ENCODE measurements around the gene LTA4H. TPM values are rescaled to one million over a fixed set of nuclear protein-coding genes. Genes with fewer than 3 reads are reported as not detected.

The LTA4H gene
- total and polyA plus RNA-seq, 10 of the 15 experiments (the other 5 are each of a cell fraction or from before 2014, with no cell fraction given), result 43.9 to 106 (median 47.3) TPM

DNA sequence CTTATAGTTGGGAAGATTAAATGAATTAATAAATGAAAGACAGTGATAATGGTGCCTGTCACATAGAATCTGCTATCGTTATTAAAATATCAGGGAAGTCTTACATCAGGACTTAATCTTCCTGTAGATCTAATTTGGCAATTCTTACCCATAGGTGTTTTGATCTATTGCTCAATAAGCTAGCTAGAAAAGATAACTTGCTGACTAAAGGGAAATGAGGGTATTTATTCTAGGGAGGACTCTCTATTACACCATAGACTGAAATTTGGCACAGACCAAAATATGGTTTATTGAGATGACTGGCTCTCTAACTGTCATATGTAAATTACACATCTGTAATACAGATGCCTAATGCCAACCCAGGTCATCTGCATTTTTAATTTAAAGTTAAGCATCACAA lies 50.7 kb downstream of the LTA4H start:
- ChIA-PET RAD21 (ENCODE audit: unreplicated experiment) (no interaction called here), SMC1A (ENCODE audit: uncharacterized antibody, unreplicated experiment) (no interaction called here), CTCF (interaction anchor here (1.7 kb wide), 1 partner anchor 14 kb away, joined by 7 read pairs; no protein-coding TSS in a partner anchor), POLR2A (interaction anchor here (0.6 kb wide), 1 partner anchor 913 kb away, joined by 4 read pairs; no protein-coding TSS in a partner anchor)
- no TSS peak for BruUV-seq (replicated peaks)
- WGBS (ENCODE audit: insufficient coverage, insufficient replicate concordance, low lambda C conversion rate, missing lambda C conversion rate), result 100% methylated on average over 1 of the region's 1 CpG
- intact Hi-C loops (cut with micrococcal nuclease; ENCODE audit: unreplicated experiment), result no loop called here
- Histone ChIP-seq H3K9me3 (replicated peaks; ENCODE audit: control insufficient read depth, insufficient read depth, low read length) (no peaks in the 10 kb centered on the region), H3K9ac (ENCODE audit: control insufficient read depth, insufficient read depth, low read length) (no peak overlapping the region), H3K79me2 (ENCODE audit: control insufficient read depth, insufficient read depth, low read length) (no peaks in the 10 kb centered on the region), H3K4me1 (ENCODE audit: control insufficient read depth, insufficient read depth, low read length) (no peaks in the 10 kb centered on the region), H3K4me3 (no peak overlapping the region), H2AFZ (ENCODE audit: control insufficient read depth, low read depth, low read length) (no peak overlapping the region), H3K36me3 (ENCODE audit: control insufficient read depth in 2 of 2, insufficient read depth in 2 of 2, low read length in 1 of 2) (no peaks in the 10 kb centered on the region), H4K20me1 (ENCODE audit: control insufficient read depth, insufficient read depth) (no peaks in the 10 kb centered on the region), H3K4me2 (ENCODE audit: control insufficient read depth, insufficient read depth) (no peak overlapping the region), H3K27ac (ENCODE audit: control insufficient read depth, insufficient read depth) (no peak overlapping the region), H3K27me3 (replicated peaks in 1 of 2; ENCODE audit: control insufficient read depth in 2 of 2, insufficient read depth in 2 of 2, low read length in 1 of 2) (peaks cover 0 to 1% of the 10 kb centered on the region in 2 experiments; a peak in 1 of 4 replicates)
- ATAC-seq (no peak), FAIRE-seq (no peak), DNase-seq (ENCODE audit: low read depth, low spot score) (no peak)
- in situ Hi-C loops (cut with MboI), result no loop called here
- TF ChIP-seq TCF3 (IDR thresholded peaks at IDR 0.05; ENCODE audit: borderline replicate concordance, insufficient read depth, low read depth, low read length) (no peak), NR2F1 (conservative IDR thresholded peaks at IDR 0.05) (no peak), EP300 (IDR thresholded peaks at IDR 0.05; ENCODE audit: borderline replicate concordance in 1 of 2, control insufficient read depth in 1 of 2, low read depth in 2 of 2, low read length in 2 of 2) (no peak), BHLHE40 (IDR thresholded peaks at IDR 0.05; ENCODE audit: borderline replicate concordance in 1 of 2, low read depth in 2 of 2, low read length in 1 of 2) (no peak), CHD2 (IDR thresholded peaks at IDR 0.05; ENCODE audit: borderline replicate concordance, low read depth, low read length) (no peak), SMAD1 (IDR thresholded peaks at IDR 0.05; ENCODE audit: low read depth, partially characterized antibody) (no peak), SUZ12 (IDR thresholded peaks at IDR 0.05; ENCODE audit: unreplicated experiment) (no peak), PAX8 (IDR thresholded peaks at IDR 0.05) (no peak), KLF5 (IDR thresholded peaks at IDR 0.05; ENCODE audit: partially characterized antibody) (no peak), ZNF384 (IDR thresholded peaks at IDR 0.05; ENCODE audit: borderline replicate concordance, low read depth, low read length) (no peak), STAT3 (IDR thresholded peaks at IDR 0.05; ENCODE audit: low read depth, low read length) (no peak), RB1 (IDR thresholded peaks at IDR 0.05; ENCODE audit: borderline replicate concordance) (no peak), MXI1 (IDR thresholded peaks at IDR 0.05; ENCODE audit: low read depth, low read length) (no peak), KDM1A (IDR thresholded peaks at IDR 0.05; ENCODE audit: borderline replicate concordance) (no peak), RELA (IDR thresholded peaks at IDR 0.05; ENCODE audit: borderline replicate concordance, partially characterized antibody) (no peak), HDAC6 (IDR thresholded peaks at IDR 0.05; ENCODE audit: unreplicated experiment) (no peak), STAT1 (conservative IDR thresholded peaks at IDR 0.05) (no peak)
- TF ChIP-seq, protein P1, sequence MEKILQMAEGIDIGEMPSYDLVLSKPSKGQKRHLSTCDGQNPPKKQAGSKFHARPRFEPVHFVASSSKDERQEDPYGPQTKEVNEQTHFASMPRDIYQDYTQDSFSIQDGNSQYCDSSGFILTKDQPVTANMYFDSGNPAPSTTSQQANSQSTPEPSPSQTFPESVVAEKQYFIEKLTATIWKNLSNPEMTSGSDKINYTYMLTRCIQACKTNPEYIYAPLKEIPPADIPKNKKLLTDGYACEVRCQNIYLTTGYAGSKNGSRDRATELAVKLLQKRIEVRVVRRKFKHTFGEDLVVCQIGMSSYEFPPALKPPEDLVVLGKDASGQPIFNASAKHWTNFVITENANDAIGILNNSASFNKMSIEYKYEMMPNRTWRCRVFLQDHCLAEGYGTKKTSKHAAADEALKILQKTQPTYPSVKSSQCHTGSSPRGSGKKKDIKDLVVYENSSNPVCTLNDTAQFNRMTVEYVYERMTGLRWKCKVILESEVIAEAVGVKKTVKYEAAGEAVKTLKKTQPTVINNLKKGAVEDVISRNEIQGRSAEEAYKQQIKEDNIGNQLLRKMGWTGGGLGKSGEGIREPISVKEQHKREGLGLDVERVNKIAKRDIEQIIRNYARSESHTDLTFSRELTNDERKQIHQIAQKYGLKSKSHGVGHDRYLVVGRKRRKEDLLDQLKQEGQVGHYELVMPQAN (conservative IDR thresholded peaks at IDR 0.05), result no peak
- TF ChIP-seq, protein P2, sequence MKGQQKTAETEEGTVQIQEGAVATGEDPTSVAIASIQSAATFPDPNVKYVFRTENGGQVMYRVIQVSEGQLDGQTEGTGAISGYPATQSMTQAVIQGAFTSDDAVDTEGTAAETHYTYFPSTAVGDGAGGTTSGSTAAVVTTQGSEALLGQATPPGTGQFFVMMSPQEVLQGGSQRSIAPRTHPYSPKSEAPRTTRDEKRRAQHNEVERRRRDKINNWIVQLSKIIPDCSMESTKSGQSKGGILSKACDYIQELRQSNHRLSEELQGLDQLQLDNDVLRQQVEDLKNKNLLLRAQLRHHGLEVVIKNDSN (IDR thresholded peaks at IDR 0.05; ENCODE audit: borderline replicate concordance, extremely low read length, insufficient read depth, low read depth, low read length), result no peak
- TF ChIP-seq, protein P3, sequence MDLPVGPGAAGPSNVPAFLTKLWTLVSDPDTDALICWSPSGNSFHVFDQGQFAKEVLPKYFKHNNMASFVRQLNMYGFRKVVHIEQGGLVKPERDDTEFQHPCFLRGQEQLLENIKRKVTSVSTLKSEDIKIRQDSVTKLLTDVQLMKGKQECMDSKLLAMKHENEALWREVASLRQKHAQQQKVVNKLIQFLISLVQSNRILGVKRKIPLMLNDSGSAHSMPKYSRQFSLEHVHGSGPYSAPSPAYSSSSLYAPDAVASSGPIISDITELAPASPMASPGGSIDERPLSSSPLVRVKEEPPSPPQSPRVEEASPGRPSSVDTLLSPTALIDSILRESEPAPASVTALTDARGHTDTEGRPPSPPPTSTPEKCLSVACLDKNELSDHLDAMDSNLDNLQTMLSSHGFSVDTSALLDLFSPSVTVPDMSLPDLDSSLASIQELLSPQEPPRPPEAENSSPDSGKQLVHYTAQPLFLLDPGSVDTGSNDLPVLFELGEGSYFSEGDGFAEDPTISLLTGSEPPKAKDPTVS (IDR thresholded peaks at IDR 0.05; ENCODE audit: low read depth, low read length), result no peak

All from GM12878 (cell line).